Measurements from ENCODE around the gene EMILIN1. TPM values are rescaled to one million over a fixed set of nuclear protein-coding genes. Genes with fewer than 3 reads are reported as not detected.

EMILIN1 gene
- total and polyA plus RNA-seq, 2 of the 8 experiments (the other 6 are each of a cell fraction or from before 2014, with no cell fraction given), result 1.9 to 3.0 TPM

- TF ChIP-seq POU5F1 (IDR thresholded peaks at IDR 0.05; ENCODE audit: low read depth, low read length), result no peak
- TF ChIP-seq NRF1 (IDR thresholded peaks at IDR 0.05; ENCODE audit: low read depth, low read length), result no peak
Measured at GRCh38 chr2:27130396-27130795, 52.0 kb downstream of the EMILIN1 start (continued).

All from H1 (cell line).